ENCODE data around the gene RASSF5. TPM values are rescaled to one million over a fixed set of nuclear protein-coding genes. Genes with fewer than 3 reads are reported as not detected.

Gene RASSF5
- total and polyA plus RNA-seq, 4 donors, result 4.8 to 10.0 (median 5.5) TPM

- peaks cover 5 to 34% (median 25%) of the 10 kb centered on the region in 4 donors for H3K4me1 ChIP-seq (ENCODE audit: control insufficient read depth in 4 of 4, insufficient read depth in 4 of 4, low read length in 3 of 4)
- TF ChIP-seq HNF4G (IDR thresholded peaks at IDR 0.05) (no peak), RXRA (IDR thresholded peaks at IDR 0.05) (peak in 1 of 2 donors; percentile 17)
- H3K9me3 ChIP-seq (ENCODE audit: control insufficient read depth in 4 of 4, low read length in 3 of 4), result no peaks in the 10 kb centered on the region
- H3K36me3 ChIP-seq (ENCODE audit: control insufficient read depth in 4 of 4, insufficient read depth in 3 of 4, low read depth in 1 of 4, low read length in 3 of 4), result no peaks in the 10 kb centered on the region
- H3K4me3 ChIP-seq (ENCODE audit: low read depth in 1 of 3, low read length in 3 of 3), result no peak overlapping the region
- no peaks in the 10 kb centered on the region for H3K27me3 ChIP-seq (ENCODE audit: control insufficient read depth in 4 of 4, insufficient read depth in 4 of 4, low read length in 3 of 4)
- no peak overlapping the region for H3K9ac ChIP-seq (ENCODE audit: low read depth in 1 of 2, low read length in 2 of 2)
- no peak for DNase-seq (ENCODE audit: low spot score)
- WGBS, result 57% methylated on average over 5 of the region's 5 CpGs
- no peak overlapping the region for H3K27ac ChIP-seq (ENCODE audit: low read depth in 1 of 2, low read length in 2 of 2)
Observed at GRCh38 chr1:206524739-206525364, 17.5 kb downstream of the RASSF5 start.

DNA sequence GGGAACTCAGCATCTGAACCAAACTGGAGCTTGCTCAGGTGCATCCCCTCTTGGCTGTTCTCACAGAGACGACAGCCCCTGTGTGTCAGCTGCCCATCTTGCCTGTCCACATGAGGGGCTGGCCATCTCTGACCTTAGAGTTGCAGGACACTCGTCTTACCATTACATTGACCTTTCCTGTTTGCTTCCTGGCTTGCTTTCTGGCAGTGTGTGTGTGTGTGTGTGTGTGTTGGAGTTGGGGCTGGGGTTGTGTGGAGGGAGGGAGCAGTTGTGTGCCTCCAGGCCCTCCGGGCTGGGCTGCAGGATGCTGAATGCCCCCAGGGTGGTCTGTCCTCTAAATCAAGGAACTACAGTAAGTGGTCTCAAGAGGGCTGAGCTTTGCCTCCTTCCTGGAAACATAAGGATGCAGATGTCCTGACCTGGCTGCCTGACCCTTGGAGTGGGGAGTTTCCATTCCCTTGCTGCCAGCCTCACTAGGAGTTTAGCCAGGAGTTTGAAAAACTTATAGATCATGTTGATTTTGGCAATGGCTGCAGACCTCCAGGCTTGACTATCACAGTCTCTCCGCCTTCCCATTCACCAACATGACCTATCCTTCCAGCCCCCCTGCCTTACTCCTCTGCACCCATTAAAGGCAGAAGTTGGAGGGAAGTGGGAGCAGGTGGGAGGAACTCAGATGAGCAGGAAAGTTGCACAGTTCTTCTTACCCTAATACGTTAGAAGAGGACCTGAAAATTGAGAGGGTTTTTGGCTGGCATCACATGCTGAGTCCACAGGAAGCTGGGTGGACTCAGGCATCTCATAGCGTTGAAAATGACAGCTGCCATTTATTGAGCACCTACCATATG is 19.0 kb downstream of the RASSF5 start:
- Histone ChIP-seq H3K27ac (ENCODE audit: low read depth in 1 of 2, low read length in 2 of 2) (no peak overlapping the region), H3K9me3 (ENCODE audit: control insufficient read depth in 4 of 4, low read length in 3 of 4) (no peaks in the 10 kb centered on the region), H3K4me3 (ENCODE audit: low read depth in 1 of 3, low read length in 3 of 3) (no peak overlapping the region), H3K27me3 (ENCODE audit: control insufficient read depth in 4 of 4, insufficient read depth in 4 of 4, low read length in 3 of 4) (no peaks in the 10 kb centered on the region), H3K36me3 (ENCODE audit: control insufficient read depth in 4 of 4, insufficient read depth in 3 of 4, low read depth in 1 of 4, low read length in 3 of 4) (no peaks in the 10 kb centered on the region), H3K9ac (ENCODE audit: low read depth in 1 of 2, low read length in 2 of 2) (no peak overlapping the region), H3K4me1 (ENCODE audit: control insufficient read depth in 4 of 4, insufficient read depth in 4 of 4, low read length in 3 of 4) (peaks cover 5 to 27% (median 19%) of the 10 kb centered on the region in 4 donors)
- TF ChIP-seq JUND (IDR thresholded peaks at IDR 0.05) (peak in 1 of 2 donors; percentile 26), SP1 (IDR thresholded peaks at IDR 0.05) (peak; percentile 29), RXRA (IDR thresholded peaks at IDR 0.05) (peak; percentile 70 to 73), NR2F2 (IDR thresholded peaks at IDR 0.05) (peak; percentile 84), TAF1 (conservative IDR thresholded peaks at IDR 0.05) (no peak), YY1 (IDR thresholded peaks at IDR 0.05) (peak; percentile 33), FOXA2 (IDR thresholded peaks at IDR 0.05) (peak; percentile 61), ZBTB33 (IDR thresholded peaks at IDR 0.05) (no peak), HNF4A (conservative IDR thresholded peaks at IDR 0.05) (peak; percentile 50 to 64)
- TF ChIP-seq, protein P1, sequence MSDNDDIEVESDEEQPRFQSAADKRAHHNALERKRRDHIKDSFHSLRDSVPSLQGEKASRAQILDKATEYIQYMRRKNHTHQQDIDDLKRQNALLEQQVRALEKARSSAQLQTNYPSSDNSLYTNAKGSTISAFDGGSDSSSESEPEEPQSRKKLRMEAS (IDR thresholded peaks at IDR 0.05), result peak; percentile 10
- DNase-seq (ENCODE audit: low spot score), result no peak
- 31% methylated on average over 6 of the region's 6 CpGs for WGBS

GRCh38 chr1:206529425-206529824 is 22.1 kb downstream of the RASSF5 start:
- H3K36me3 ChIP-seq (ENCODE audit: control insufficient read depth in 4 of 4, insufficient read depth in 3 of 4, low read depth in 1 of 4, low read length in 3 of 4), result no peaks in the 10 kb centered on the region
- TF ChIP-seq FOXA1 (IDR thresholded peaks at IDR 0.05) (no peak), RAD21 (IDR thresholded peaks at IDR 0.05) (no peak), ZBTB33 (IDR thresholded peaks at IDR 0.05) (no peak), HNF4G (IDR thresholded peaks at IDR 0.05) (no peak), NR2F2 (IDR thresholded peaks at IDR 0.05) (no peak), RXRA (IDR thresholded peaks at IDR 0.05) (no peak), FOXA2 (IDR thresholded peaks at IDR 0.05) (no peak), YY1 (IDR thresholded peaks at IDR 0.05) (no peak), JUND (IDR thresholded peaks at IDR 0.05) (no peak), HNF4A (conservative IDR thresholded peaks at IDR 0.05) (no peak), TAF1 (conservative IDR thresholded peaks at IDR 0.05) (no peak)
- TF ChIP-seq, protein P1 (IDR thresholded peaks at IDR 0.05), result no peak
- TF ChIP-seq, protein P2, sequence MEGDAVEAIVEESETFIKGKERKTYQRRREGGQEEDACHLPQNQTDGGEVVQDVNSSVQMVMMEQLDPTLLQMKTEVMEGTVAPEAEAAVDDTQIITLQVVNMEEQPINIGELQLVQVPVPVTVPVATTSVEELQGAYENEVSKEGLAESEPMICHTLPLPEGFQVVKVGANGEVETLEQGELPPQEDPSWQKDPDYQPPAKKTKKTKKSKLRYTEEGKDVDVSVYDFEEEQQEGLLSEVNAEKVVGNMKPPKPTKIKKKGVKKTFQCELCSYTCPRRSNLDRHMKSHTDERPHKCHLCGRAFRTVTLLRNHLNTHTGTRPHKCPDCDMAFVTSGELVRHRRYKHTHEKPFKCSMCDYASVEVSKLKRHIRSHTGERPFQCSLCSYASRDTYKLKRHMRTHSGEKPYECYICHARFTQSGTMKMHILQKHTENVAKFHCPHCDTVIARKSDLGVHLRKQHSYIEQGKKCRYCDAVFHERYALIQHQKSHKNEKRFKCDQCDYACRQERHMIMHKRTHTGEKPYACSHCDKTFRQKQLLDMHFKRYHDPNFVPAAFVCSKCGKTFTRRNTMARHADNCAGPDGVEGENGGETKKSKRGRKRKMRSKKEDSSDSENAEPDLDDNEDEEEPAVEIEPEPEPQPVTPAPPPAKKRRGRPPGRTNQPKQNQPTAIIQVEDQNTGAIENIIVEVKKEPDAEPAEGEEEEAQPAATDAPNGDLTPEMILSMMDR (IDR thresholded peaks at IDR 0.05; ENCODE audit: low read depth, low read length, missing input control), result no peak
- no peak for DNase-seq (ENCODE audit: low spot score)
- no peak overlapping the region for H3K9ac ChIP-seq (ENCODE audit: low read depth in 1 of 2, low read length in 2 of 2)
- H3K27me3 ChIP-seq (ENCODE audit: control insufficient read depth in 4 of 4, insufficient read depth in 4 of 4, low read length in 3 of 4), result no peaks in the 10 kb centered on the region
- 95% methylated on average over 7 of the region's 7 CpGs for WGBS
- H3K9me3 ChIP-seq (ENCODE audit: control insufficient read depth in 4 of 4, low read length in 3 of 4), result no peaks in the 10 kb centered on the region
- H3K4me1 ChIP-seq (ENCODE audit: control insufficient read depth in 4 of 4, insufficient read depth in 4 of 4, low read length in 3 of 4), result peaks cover 5 to 28% (median 16%) of the 10 kb centered on the region in 4 donors
- no peak overlapping the region for H3K4me3 ChIP-seq (ENCODE audit: low read depth in 1 of 3, low read length in 3 of 3)
- no peak overlapping the region for H3K27ac ChIP-seq (ENCODE audit: low read depth in 1 of 2, low read length in 2 of 2)
